ENCODE results near the gene KLLN. TPM values are rescaled to one million over a fixed set of nuclear protein-coding genes. Genes with fewer than 3 reads are reported as not detected.
"Not testable (repeated sequence)": the region's sequence is repeated elsewhere in the genome, so short reads cannot be mapped to it uniquely, and the experiment has no call there.

The KLLN gene
- total and polyA plus RNA-seq, 2 experiments from 2014 or later = 0.56 to 1.1 TPM

- Histone ChIP-seq H3K4me1 (ENCODE audit: insufficient read depth) (peaks cover 4% of the 10 kb centered on the region; the same call in 1 of the 2 replicates), H3K4me3 (no peak overlapping the region), H3F3A (ENCODE audit: insufficient read depth) (no peaks in the 10 kb centered on the region), H3K27ac (no peak overlapping the region), H3K79me2 (ENCODE audit: insufficient read depth) (no peaks in the 10 kb centered on the region), H3K4me2 (ENCODE audit: unreplicated experiment) (no peak overlapping the region), H4K20me1 (ENCODE audit: insufficient read depth) (no peaks in the 10 kb centered on the region), H3K9me2 (ENCODE audit: insufficient read depth) (no peaks in the 10 kb centered on the region), H3K27me3 (replicated peaks; ENCODE audit: insufficient read depth) (no peaks in the 10 kb centered on the region), H3K36me3 (ENCODE audit: low read depth) (no peaks in the 10 kb centered on the region), H2AFZ (no peak overlapping the region), H3K9me3 (ENCODE audit: low read depth) (no peaks in the 10 kb centered on the region), H3K9ac (no peak overlapping the region)
- in situ Hi-C loops (cut with MboI) = no loop called here
- no peak for DNase-seq
- no peak for TF ChIP-seq EZH2phosphoT487 (IDR thresholded peaks at IDR 0.05; ENCODE audit: insufficient read depth, low read depth)
- no peak for TF ChIP-seq EZH2 (IDR thresholded peaks at IDR 0.05; ENCODE audit: insufficient read depth, poor library complexity, severe bottlenecking)
Measured at GRCh38 chr10:87837445-87837844, 25.9 kb downstream of the KLLN start.

- H3K4me3 ChIP-seq = no peak overlapping the region
- no peak overlapping the region for H3K9ac ChIP-seq
- no peaks in the 10 kb centered on the region for H3K9me3 ChIP-seq (ENCODE audit: low read depth)
- 71% methylated on average over 4 of the region's 4 CpGs for WGBS, 2 experiments (ENCODE audit: low coverage in 1 of 2, low lambda C conversion rate in 2 of 2, missing lambda C conversion rate in 2 of 2)
- in situ Hi-C loops (cut with MboI) = no loop called here
- H3K27ac ChIP-seq = no peak overlapping the region
- TF ChIP-seq EZH2 (IDR thresholded peaks at IDR 0.05; ENCODE audit: insufficient read depth, poor library complexity, severe bottlenecking) (no peak), EZH2phosphoT487 (IDR thresholded peaks at IDR 0.05; ENCODE audit: insufficient read depth, low read depth) (no peak)
- H3K9me2 ChIP-seq (ENCODE audit: insufficient read depth) = no peaks in the 10 kb centered on the region
- H3K4me2 ChIP-seq (ENCODE audit: unreplicated experiment) = no peak overlapping the region
- H4K20me1 ChIP-seq (ENCODE audit: insufficient read depth) = no peaks in the 10 kb centered on the region
- DNase-seq = no peak
- H3K79me2 ChIP-seq (ENCODE audit: insufficient read depth) = no peaks in the 10 kb centered on the region
- no peaks in the 10 kb centered on the region for H3K4me1 ChIP-seq (ENCODE audit: insufficient read depth)
- H3F3A ChIP-seq (ENCODE audit: insufficient read depth) = no peaks in the 10 kb centered on the region
- no peaks in the 10 kb centered on the region for H3K27me3 ChIP-seq (replicated peaks; ENCODE audit: insufficient read depth)
- no peak overlapping the region for H2AFZ ChIP-seq
- no peaks in the 10 kb centered on the region for H3K36me3 ChIP-seq (ENCODE audit: low read depth)
Measured at GRCh38 chr10:87836098-87836497, 27.2 kb downstream of the KLLN start.

- H4K20me1 ChIP-seq (ENCODE audit: insufficient read depth) = no peaks in the 10 kb centered on the region
- H3F3A ChIP-seq (ENCODE audit: insufficient read depth) = no peaks in the 10 kb centered on the region
- H3K9me3 ChIP-seq (ENCODE audit: low read depth) = no peaks in the 10 kb centered on the region
- H2AFZ ChIP-seq = no peak overlapping the region
- no peaks in the 10 kb centered on the region for H3K27me3 ChIP-seq (replicated peaks; ENCODE audit: insufficient read depth)
- no peaks in the 10 kb centered on the region for H3K9me2 ChIP-seq (ENCODE audit: insufficient read depth)
- peak; percentile 26 for DNase-seq
- H3K4me3 ChIP-seq = no peak overlapping the region
- H3K9ac ChIP-seq = no peak overlapping the region
- H3K36me3 ChIP-seq (ENCODE audit: low read depth) = no peaks in the 10 kb centered on the region
- TF ChIP-seq EZH2 (IDR thresholded peaks at IDR 0.05; ENCODE audit: insufficient read depth, poor library complexity, severe bottlenecking) (no peak), EZH2phosphoT487 (IDR thresholded peaks at IDR 0.05; ENCODE audit: insufficient read depth, low read depth) (no peak)
- in situ Hi-C loops (cut with MboI) = no loop called here
- H3K4me2 ChIP-seq (ENCODE audit: unreplicated experiment) = no peak overlapping the region
- no peak overlapping the region for H3K27ac ChIP-seq
- H3K79me2 ChIP-seq (ENCODE audit: insufficient read depth) = no peaks in the 10 kb centered on the region
- H3K4me1 ChIP-seq (ENCODE audit: insufficient read depth) = no peaks in the 10 kb centered on the region
Measured at GRCh38 chr10:87829986-87830729, 33.2 kb downstream of the KLLN start.

GRCh38 chr10:87829051-87829450, 34.3 kb downstream of the KLLN start:
- H3K4me2 ChIP-seq (ENCODE audit: unreplicated experiment); H3K4me1 ChIP-seq (ENCODE audit: insufficient read depth); H3F3A ChIP-seq (ENCODE audit: insufficient read depth); H2AFZ ChIP-seq; H4K20me1 ChIP-seq (ENCODE audit: insufficient read depth); H3K9me3 ChIP-seq (ENCODE audit: low read depth); H3K4me3 ChIP-seq; H3K9me2 ChIP-seq (ENCODE audit: insufficient read depth); H3K79me2 ChIP-seq (ENCODE audit: insufficient read depth); in situ Hi-C loops (cut with MboI); H3K27ac ChIP-seq; H3K27me3 ChIP-seq (replicated peaks; ENCODE audit: insufficient read depth); H3K9ac ChIP-seq; H3K36me3 ChIP-seq (ENCODE audit: low read depth); DNase-seq: not testable (repeated sequence)
- WGBS, 2 experiments (ENCODE audit: low coverage in 1 of 2, low lambda C conversion rate in 2 of 2, missing lambda C conversion rate in 2 of 2) = 80 to 88% methylated on average over 4 of the region's 4 CpGs

GRCh38 chr10:87827681-87828080, 35.7 kb downstream of the KLLN start:
- no peak for TF ChIP-seq EZH2 (IDR thresholded peaks at IDR 0.05; ENCODE audit: insufficient read depth, poor library complexity, severe bottlenecking)
- no peak for TF ChIP-seq EZH2phosphoT487 (IDR thresholded peaks at IDR 0.05; ENCODE audit: insufficient read depth, low read depth)
- no peaks in the 10 kb centered on the region for H3K79me2 ChIP-seq (ENCODE audit: insufficient read depth)
- DNase-seq = no peak
- no peaks in the 10 kb centered on the region for H3K4me1 ChIP-seq (ENCODE audit: insufficient read depth)
- H3K9ac ChIP-seq = no peak overlapping the region
- H3K27ac ChIP-seq = no peak overlapping the region
- in situ Hi-C loops (cut with MboI) = no loop called here
- no peaks in the 10 kb centered on the region for H3K36me3 ChIP-seq (ENCODE audit: low read depth)
- no peak overlapping the region for H3K4me3 ChIP-seq
- no peaks in the 10 kb centered on the region for H3K27me3 ChIP-seq (replicated peaks; ENCODE audit: insufficient read depth)
- H4K20me1 ChIP-seq (ENCODE audit: insufficient read depth) = no peaks in the 10 kb centered on the region
- no peaks in the 10 kb centered on the region for H3F3A ChIP-seq (ENCODE audit: insufficient read depth)
- no peak overlapping the region for H3K4me2 ChIP-seq (ENCODE audit: unreplicated experiment)
- H3K9me2 ChIP-seq (ENCODE audit: insufficient read depth) = no peaks in the 10 kb centered on the region
- WGBS, 2 experiments (ENCODE audit: low coverage in 1 of 2, low lambda C conversion rate in 2 of 2, missing lambda C conversion rate in 2 of 2) = 56 to 59% methylated on average over 2 of the region's 2 CpGs
- H2AFZ ChIP-seq = no peak overlapping the region
- H3K9me3 ChIP-seq (ENCODE audit: low read depth) = no peaks in the 10 kb centered on the region

Measured in GM23248 (cell line).